Ishikawa (cell line): ENCODE data around the gene COL5A2.

Experiments used
- CREB1 ChIP-seq: IDR thresholded peaks from 2 replicates; pipeline ENCODE4 v1.6.1; 2012; ENCODE audit warnings: low read depth
- EGR1 ChIP-seq: IDR thresholded peaks from 2 replicates; pipeline ENCODE4 v1.6.1; 2012
- EP300 ChIP-seq: IDR thresholded peaks from 2 replicates; pipeline ENCODE4 v1.6.1; 2012; ENCODE audit warnings: borderline replicate concordance
- TAF1 ChIP-seq: IDR thresholded peaks from 2 replicates; pipeline ENCODE4 v1.6.1; 2012; ENCODE audit warnings: low read depth, mild to moderate bottlenecking
- TEAD4 ChIP-seq: IDR thresholded peaks from 2 replicates; pipeline ENCODE4 v1.6.1; 2012
- YY1 ChIP-seq: IDR thresholded peaks from 2 replicates; pipeline ENCODE4 v1.6.1; 2012; ENCODE audit warnings: low read depth
- ZBTB7A ChIP-seq: IDR thresholded peaks from 2 replicates; pipeline ENCODE4 v1.6.1; 2012; ENCODE audit warnings: low read depth

GRCh38 chr2:189069855-189070619 is 109.5 kb downstream of the COL5A2 start:
- TF ChIP-seq ZBTB7A = no peak
- TF ChIP-seq YY1 = no peak
- TF ChIP-seq TEAD4 = no peak
- TF ChIP-seq EP300 = no peak
- TF ChIP-seq CREB1 = no peak
- TF ChIP-seq TAF1 = no peak
- TF ChIP-seq EGR1 = no peak
